A549 (cell line): ENCODE data around the gene MPRIP.

ENCODE experiments used
- CTCF ChIP-seq: fragments of >200 bp; sonication (Bioruptor Twin); formaldehyde crosslinking; IDR thresholded peaks from 3 replicates; pipeline ENCODE4 v1.5.1; 2016
- EP300 ChIP-seq, 2 experiments: fragments of >200 bp; sonication (Bioruptor Twin); formaldehyde crosslinking; IDR thresholded peaks; 2 replicates in 1 of 2; 3 replicates in 1 of 2; pipeline ENCODE4 v1.6.1; 2016 to 2017
- NPAS2 ChIP-seq: fragments of 250-450 bp; sonication (Bioruptor Pico); IDR thresholded peaks from 2 replicates; pipeline ENCODE4 v1.8.0; 2022; ENCODE audit warnings: mild to moderate bottlenecking, moderate library complexity, borderline replicate concordance
- RAD21 ChIP-seq, 2 experiments: fragments of >200 bp in 1 of 2; sonication (Bioruptor Twin) in 1 of 2; formaldehyde crosslinking in 1 of 2; IDR thresholded peaks in 1 of 2; conservative IDR thresholded peaks in 1 of 2; 2 replicates in 1 of 2; 3 replicates in 1 of 2; pipeline ENCODE4 v1.6.1; 2012 to 2018; ENCODE audit warnings: inconsistent platforms in 1 of 2
- USF2 ChIP-seq: fragments of 450-650 bp; IDR thresholded peaks from 2 replicates; pipeline ENCODE4 v1.6.1; 2014; ENCODE audit warnings: antibody characterized with exemption

GRCh38 chr17:17042851-17043460 lies 699 bp downstream of the MPRIP start:
- no peak for TF ChIP-seq USF2
- TF ChIP-seq CTCF: no peak
- no peak for TF ChIP-seq RAD21 (conservative IDR thresholded peaks at IDR 0.05 in 1 of 2, IDR thresholded peaks at IDR 0.05 in 1 of 2)
- TF ChIP-seq EP300 (IDR thresholded peaks at IDR 0.05): no peak
- no peak for TF ChIP-seq NPAS2 (CRISPR knock-in tag)
